CD4-positive, alpha-beta T cell (primary cell): ENCODE results near the gene FRY. TPM values are rescaled to one million over a fixed set of nuclear protein-coding genes. Genes with fewer than 3 reads are reported as not detected.

ENCODE experiments used
- ATAC-seq: fragments of 200-7000 bp; cut with Tn5 transposase; one replicate; pipeline ENCODE4 v1.10.0; 2022; ENCODE audit warnings: mild to moderate bottlenecking; ENCODE audit not compliant: poor library complexity
- CTCF ChIA-PET: fragments of 350-600 bp; sonication (Branson Sonifier 250); formaldehyde crosslinking; loops from one replicate; lab custom pipeline; 2021; ENCODE audit warnings: antibody characterized with exemption, inconsistent platforms; lab: Charles Lee
- POLR2A ChIA-PET: fragments of 350-600 bp; sonication (Branson Sonifier 250); formaldehyde crosslinking; loops from one replicate; lab custom pipeline; 2021; ENCODE audit warnings: antibody characterized with exemption, inconsistent platforms; lab: Charles Lee
- DNase-seq, 14 experiments: peaks; one replicate each; pipeline ENCODE4 v3.0.0-alpha.2; 2013 to 2020; ENCODE audit warnings: mixed read lengths in 2 of 14
- H3K27ac ChIP-seq, 2 donors: one replicate each; pipeline versions ENCODE4 v1.5.1 to v1.7.0; 2013; ENCODE audit warnings: low read length in 2 of 2, low read depth in 1 of 2, mild to moderate bottlenecking in 1 of 2
- H3K27me3 ChIP-seq, 2 experiments: 1 replicate in 1 of 2; 2 replicates in 1 of 2; pipeline versions ENCODE4 v1.6.1 to v1.7.0; 2013; ENCODE audit warnings: low read length in 2 of 2, control low read depth in 1 of 2, mild to moderate bottlenecking in 1 of 2, moderate library complexity in 1 of 2; ENCODE audit not compliant: insufficient read depth in 2 of 2, control insufficient read depth in 1 of 2
- H3K36me3 ChIP-seq: one replicate; pipeline ENCODE4 v1.6.1; 2013; ENCODE audit warnings: low read length, control low read depth; ENCODE audit not compliant: insufficient read depth
- H3K4me1 ChIP-seq: one replicate; pipeline ENCODE4 v1.6.1; 2013; ENCODE audit warnings: low read length, control low read depth; ENCODE audit not compliant: insufficient read depth
- H3K4me3 ChIP-seq: one replicate; pipeline ENCODE4 v1.5.1; 2013; ENCODE audit warnings: mild to moderate bottlenecking, low read length, moderate library complexity
- H3K9me3 ChIP-seq, 2 experiments: 1 replicate in 1 of 2; 2 replicates in 1 of 2; pipeline versions ENCODE4 v1.6.1 to v1.7.0; 2013; ENCODE audit warnings: low read length in 2 of 2, mild to moderate bottlenecking in 2 of 2, control low read depth in 1 of 2, moderate library complexity in 1 of 2; ENCODE audit not compliant: control insufficient read depth in 1 of 2, insufficient read depth in 1 of 2
- H3K27ac Mint-ChIP-seq: one replicate; pipeline ENCODE4 v1.8.0; 2020; ENCODE audit warnings: mixed read lengths
- H3K27me3 Mint-ChIP-seq: one replicate; pipeline ENCODE4 v1.8.0; 2021; ENCODE audit warnings: mixed read lengths
- H3K36me3 Mint-ChIP-seq: one replicate; pipeline ENCODE4 v1.8.0; 2021; ENCODE audit warnings: low read depth, mixed read lengths
- H3K4me1 Mint-ChIP-seq: one replicate; pipeline ENCODE4 v1.8.0; 2021; ENCODE audit warnings: low read depth, mixed read lengths
- H3K4me3 Mint-ChIP-seq: one replicate; pipeline ENCODE4 v1.8.0; 2020; ENCODE audit warnings: mild to moderate bottlenecking, mixed read lengths
- H3K9me3 Mint-ChIP-seq: one replicate; pipeline ENCODE4 v1.8.0; 2020; ENCODE audit warnings: mixed read lengths
- intact Hi-C, 2 experiments: fragments of 100-400 bp; cut with DNase I in 1 of 2; cut with micrococcal nuclease in 1 of 2; formaldehyde crosslinking; loops; one replicate each; pipeline versions ENCODE4 v1.15.1 to v1.9.0; 2023 to 2025; cut with DNase I, micrococcal nuclease
- total RNA-seq, 174 experiments: library from RNA in 2 of 174; stranded (reverse) in 2 of 174; gene quantifications; one replicate each; pipeline ENCODE4 v1.2.3 and lab custom pipeline; 2021 to 2026
- TF ChIP-seq, protein P1 (sequence below): fragments of 200-600 bp; IDR thresholded peaks from one replicate; pipeline ENCODE4 v1.8.0; 2022; ENCODE audit warnings: antibody characterized with exemption, mild to moderate bottlenecking

The FRY gene
- total RNA-seq, 2 experiments from 2014 or later, result 13.7 to 18.4 TPM

- Histone ChIP-seq H3K4me1 (peaks cover 8% of the 10 kb centered on the region), H3K27me3 (no peaks in the 10 kb centered on the region), H3K4me3 (no peak overlapping the region), H3K36me3 (peaks cover 27% of the 10 kb centered on the region), H3K27ac (no peak overlapping the region), H3K9me3 (no peaks in the 10 kb centered on the region)
- H3K36me3 Mint-ChIP-seq, result peaks cover 47% of the 10 kb centered on the region
- CTCF ChIA-PET, result no interaction called here
- no peak overlapping the region for H3K4me3 Mint-ChIP-seq
- no peaks in the 10 kb centered on the region for H3K27me3 Mint-ChIP-seq
- H3K9me3 Mint-ChIP-seq, result no peaks in the 10 kb centered on the region
- no peak for ATAC-seq
- POLR2A ChIA-PET, result no interaction called here
- no peak overlapping the region for H3K27ac Mint-ChIP-seq
- peaks cover 14% of the 10 kb centered on the region for H3K4me1 Mint-ChIP-seq
- TF ChIP-seq, protein P1, sequence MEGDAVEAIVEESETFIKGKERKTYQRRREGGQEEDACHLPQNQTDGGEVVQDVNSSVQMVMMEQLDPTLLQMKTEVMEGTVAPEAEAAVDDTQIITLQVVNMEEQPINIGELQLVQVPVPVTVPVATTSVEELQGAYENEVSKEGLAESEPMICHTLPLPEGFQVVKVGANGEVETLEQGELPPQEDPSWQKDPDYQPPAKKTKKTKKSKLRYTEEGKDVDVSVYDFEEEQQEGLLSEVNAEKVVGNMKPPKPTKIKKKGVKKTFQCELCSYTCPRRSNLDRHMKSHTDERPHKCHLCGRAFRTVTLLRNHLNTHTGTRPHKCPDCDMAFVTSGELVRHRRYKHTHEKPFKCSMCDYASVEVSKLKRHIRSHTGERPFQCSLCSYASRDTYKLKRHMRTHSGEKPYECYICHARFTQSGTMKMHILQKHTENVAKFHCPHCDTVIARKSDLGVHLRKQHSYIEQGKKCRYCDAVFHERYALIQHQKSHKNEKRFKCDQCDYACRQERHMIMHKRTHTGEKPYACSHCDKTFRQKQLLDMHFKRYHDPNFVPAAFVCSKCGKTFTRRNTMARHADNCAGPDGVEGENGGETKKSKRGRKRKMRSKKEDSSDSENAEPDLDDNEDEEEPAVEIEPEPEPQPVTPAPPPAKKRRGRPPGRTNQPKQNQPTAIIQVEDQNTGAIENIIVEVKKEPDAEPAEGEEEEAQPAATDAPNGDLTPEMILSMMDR, result no peak
- no peak for DNase-seq
- intact Hi-C loops, result no loop called here
Observed at GRCh38 chr13:32237681-32238080, 206.1 kb downstream of the FRY start.

DNA sequence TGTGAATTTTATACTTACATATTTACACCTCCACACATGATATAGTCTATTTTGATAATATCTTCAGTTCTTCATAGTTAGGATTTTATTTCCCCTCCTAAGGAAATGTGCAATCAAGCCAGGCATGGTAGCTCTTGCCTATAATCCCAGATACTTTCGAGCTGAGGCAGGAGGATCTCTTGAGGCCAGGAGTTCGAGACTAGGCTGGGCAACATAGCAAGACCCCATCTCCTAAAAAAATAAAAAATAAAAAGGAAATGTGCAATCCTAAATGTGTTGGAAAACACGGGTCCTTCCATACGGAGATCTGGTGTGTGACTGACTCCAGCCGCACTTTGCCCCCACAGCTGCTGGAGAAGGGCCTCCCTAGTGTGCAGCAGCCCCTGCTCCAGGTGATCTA, 212.1 kb downstream of the FRY start:
- POLR2A ChIA-PET, result no interaction called here

DNA sequence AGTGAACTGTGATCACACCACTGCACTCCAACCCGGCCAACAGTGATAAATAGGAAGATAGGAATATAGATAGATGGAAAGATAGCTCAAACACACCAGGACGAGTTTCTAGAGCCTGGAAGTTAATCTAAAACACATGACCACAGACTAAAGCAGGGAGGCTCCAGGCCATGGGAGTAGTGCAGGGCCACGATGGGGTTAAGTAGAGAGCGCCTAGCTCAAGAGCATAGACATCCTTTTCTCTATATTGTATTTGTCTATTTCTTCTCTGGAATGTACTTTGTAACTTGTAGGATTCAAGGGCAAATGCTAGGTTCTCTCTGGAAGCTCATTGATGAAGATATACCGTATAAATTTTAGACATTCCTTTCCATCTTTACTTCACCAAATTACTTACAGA, 214.0 kb downstream of the FRY start:
- Mint-ChIP-seq H3K36me3 (peaks cover 21% of the 10 kb centered on the region), H3K27ac (no peak overlapping the region), H3K4me1 (no peaks in the 10 kb centered on the region), H3K4me3 (no peak overlapping the region), H3K27me3 (no peaks in the 10 kb centered on the region), H3K9me3 (no peaks in the 10 kb centered on the region)
- ATAC-seq, result no peak
- intact Hi-C loops, result no loop called here
- Histone ChIP-seq H3K4me1 (no peaks in the 10 kb centered on the region), H3K36me3 (peaks cover 22% of the 10 kb centered on the region), H3K27me3 (no peaks in the 10 kb centered on the region), H3K9me3 (no peaks in the 10 kb centered on the region), H3K4me3 (no peak overlapping the region), H3K27ac (no peak overlapping the region)
- DNase-seq, result no peak
- TF ChIP-seq, protein P1, result no peak
- ChIA-PET POLR2A (no interaction called here), CTCF (no interaction called here)

More for the DNA sequence above, 212.1 kb downstream of the FRY start:
- Mint-ChIP-seq H3K36me3 (peaks cover 27% of the 10 kb centered on the region), H3K27me3 (no peaks in the 10 kb centered on the region), H3K4me1 (no peaks in the 10 kb centered on the region), H3K9me3 (no peaks in the 10 kb centered on the region), H3K27ac (no peak overlapping the region), H3K4me3 (no peak overlapping the region)
- DNase-seq (no peak), ATAC-seq (no peak)
- peaks cover 26% of the 10 kb centered on the region for H3K36me3 ChIP-seq
- TF ChIP-seq, protein P1, result no peak
- no peaks in the 10 kb centered on the region for H3K4me1 ChIP-seq
- no peak overlapping the region for H3K27ac ChIP-seq
- intact Hi-C loops, result no loop called here
- no peaks in the 10 kb centered on the region for H3K27me3 ChIP-seq
- CTCF ChIA-PET, result no interaction called here
- H3K4me3 ChIP-seq, result no peak overlapping the region
- H3K9me3 ChIP-seq, result no peaks in the 10 kb centered on the region
